AG04450 (cell line): ENCODE results near the gene GRK5. TPM values are rescaled to one million over a fixed set of nuclear protein-coding genes. Genes with fewer than 3 reads are reported as not detected.

Experiments
- CTCF ChIA-PET: fragments of 300-600, 350-600 bp; formaldehyde crosslinking; extraction: SDS; loops from one replicate; lab custom pipeline; 2022; ENCODE audit warnings: antibody characterized with exemption, inconsistent platforms; lab: Charles Lee
- POLR2A ChIA-PET: fragments of 350-600 bp; formaldehyde crosslinking; extraction: SDS; loops from one replicate; lab custom pipeline; 2021; ENCODE audit warnings: antibody characterized with exemption, inconsistent platforms; lab: Yijun Ruan, JAX
- DNase-seq: peaks from one replicate; pipeline ENCODE4 v3.0.0-alpha.2; 2011; ENCODE audit warnings: low read depth, low spot score
- H3K27ac ChIP-seq: one replicate; pipeline ENCODE4 v1.5.1; 2012; ENCODE audit warnings: low read depth, low read length, control low read depth
- H3K27me3 ChIP-seq: one replicate; pipeline ENCODE4 v1.6.0; 2012; ENCODE audit warnings: low read length; ENCODE audit not compliant: control insufficient read depth, insufficient read depth
- H3K4me3 ChIP-seq: 2 replicates; pipeline ENCODE4 v1.5.1; 2011; ENCODE audit warnings: mild to moderate bottlenecking, low read depth, low read length, control low read depth
- H3K9me3 ChIP-seq: 2 replicates; pipeline ENCODE4 v1.5.1; 2012; ENCODE audit warnings: low read length; ENCODE audit not compliant: control insufficient read depth, insufficient read depth
- CTCF ChIP-seq: IDR thresholded peaks from 2 replicates; pipeline ENCODE4 v1.5.1; 2011; ENCODE audit warnings: low read depth, low read length, control low read depth, inconsistent platforms
- polyA plus RNA-seq: library from polyadenylated mRNA; depleted of rRNA; stranded (reverse); fragments of >200 nt; gene quantifications from 2 replicates; pipeline ENCODE4 v1.2.3, GENCODE V29; 2011

GRK5 gene
- polyA plus RNA-seq, 1 experiment, result 27.6 TPM

- H3K4me3 ChIP-seq, result no peak overlapping the region
- ChIA-PET POLR2A (interaction anchor here (0.6 to 1.2 kb wide), 3 partner anchors 49 to 326 kb away, joined by 4 to 9 read pairs (median 6); partner anchors contain the start of gene GRK5), CTCF (interaction anchor here (0.6 to 3.9 kb wide), 22 partner anchors 9 to 322 kb away, joined by 3 to 40 read pairs (median 3); no protein-coding TSS in a partner anchor)
- no peaks in the 10 kb centered on the region for H3K9me3 ChIP-seq
- DNase-seq, result no peak
- no peak overlapping the region for H3K27ac ChIP-seq
- H3K27me3 ChIP-seq, result no peaks in the 10 kb centered on the region
- TF ChIP-seq CTCF, result no peak
Observed at GRCh38 chr10:119489991-119490326, 282.6 kb downstream of the GRK5 start.

- no peak for TF ChIP-seq CTCF
- peak; percentile 16 for DNase-seq
- POLR2A ChIA-PET, result no interaction called here
- CTCF ChIA-PET, result interaction anchor here (1.6 kb wide), 1 partner anchor 74 kb away, joined by 3 read pairs; no protein-coding TSS in a partner anchor
- H3K27ac ChIP-seq, result peak overlapping the region; percentile 72
- no peaks in the 10 kb centered on the region for H3K27me3 ChIP-seq
- H3K4me3 ChIP-seq, result no peak overlapping the region
- H3K9me3 ChIP-seq, result no peaks in the 10 kb centered on the region
Observed at GRCh38 chr10:119491966-119492757, 284.8 kb downstream of the GRK5 start.

GRCh38 chr10:119493155-119493554 lies 285.8 kb downstream of the GRK5 start:
- ChIA-PET POLR2A (no interaction called here), CTCF (interaction anchor here (0.7 to 1.6 kb wide), 2 partner anchors 75 to 294 kb away, joined by 3 read pairs; no protein-coding TSS in a partner anchor)
- Histone ChIP-seq H3K27ac (no peak overlapping the region), H3K27me3 (no peaks in the 10 kb centered on the region), H3K4me3 (no peak overlapping the region), H3K9me3 (no peaks in the 10 kb centered on the region)
- no peak for TF ChIP-seq CTCF
- DNase-seq, result no peak

GRCh38 chr10:119494236-119495020 lies 287.1 kb downstream of the GRK5 start:
- DNase-seq, result peak; percentile 54
- TF ChIP-seq CTCF, result no peak
- POLR2A ChIA-PET, result interaction anchor here (0.8 kb wide), 1 partner anchor 288 kb away, joined by 3 read pairs; no protein-coding TSS in a partner anchor
- Histone ChIP-seq H3K27ac (peak overlapping the region; percentile 73), H3K27me3 (no peaks in the 10 kb centered on the region), H3K9me3 (no peaks in the 10 kb centered on the region), H3K4me3 (no peak overlapping the region)
- CTCF ChIA-PET, result interaction anchor here (1.0 to 1.6 kb wide), 3 partner anchors 50 to 305 kb away, joined by 3 to 4 read pairs (median 3); no protein-coding TSS in a partner anchor
